Vagina (tissue), 2 donors: ENCODE measurements around the gene OR5B21. TPM values are rescaled to one million over a fixed set of nuclear protein-coding genes. Genes with fewer than 3 reads are reported as not detected.

ENCODE experiments used
- DNase-seq, 2 donors: peaks; one replicate each; pipeline ENCODE4 v3.0.0-alpha.2; 2017; ENCODE audit errors: extremely low spot score in 2 of 2
- H3K27ac ChIP-seq: fragments of 200-600 bp; sonication (generic); one replicate; pipeline ENCODE4 v1.5.1; 2019
- H3K27me3 ChIP-seq: fragments of 200-600 bp; sonication (generic); one replicate; pipeline ENCODE4 v1.5.1; 2019
- H3K36me3 ChIP-seq, 2 donors: fragments of 200-600 bp; sonication (generic); one replicate each; pipeline ENCODE4 v1.5.1; 2017 to 2019
- H3K4me1 ChIP-seq: fragments of 200-600 bp; sonication (generic); one replicate; pipeline ENCODE4 v1.5.1; 2019
- H3K4me3 ChIP-seq, 2 donors: fragments of 200-600 bp; sonication (generic); 1 replicate in 1 of 2; 2 replicates in 1 of 2; pipeline ENCODE4 v1.5.1; 2016 to 2019
- H3K9me3 ChIP-seq: fragments of 200-600 bp; sonication (generic); one replicate; pipeline ENCODE4 v1.5.1; 2019
- POLR2A ChIP-seq, 2 donors: fragments of 450-650 bp; IDR thresholded peaks; one replicate each; pipeline ENCODE4 v1.6.1; 2017; ENCODE audit warnings: antibody characterized with exemption in 2 of 2, mild to moderate bottlenecking in 2 of 2, moderate library complexity in 2 of 2
- POLR2AphosphoS5 ChIP-seq, 2 donors: sonication (generic); formaldehyde crosslinking; IDR thresholded peaks; one replicate each; pipeline ENCODE4 v1.9.0; 2017; ENCODE audit warnings: antibody characterized with exemption in 2 of 2, mild to moderate bottlenecking in 2 of 2, low read depth in 1 of 2; ENCODE audit not compliant: insufficient read depth in 1 of 2
- intact Hi-C: fragments of 100-400 bp; cut with DNase I; formaldehyde crosslinking; loops from one replicate; pipeline ENCODE4 v1.15.1; 2023
- total RNA-seq: library from RNA; depleted of rRNA; stranded (reverse); fragments of >200 nt; gene quantifications from one replicate; pipeline ENCODE4 v1.2.3, GENCODE V29; 2016
- TF ChIP-seq, protein P1 (sequence below), 3 experiments: fragments of 450-650 bp in 2 of 3; fragments of 200-600 bp in 1 of 3; sonication (generic) in 1 of 3; IDR thresholded peaks; one replicate each; pipeline ENCODE4 v1.5.1; 2017 to 2019; ENCODE audit warnings: antibody characterized with exemption in 3 of 3, mild to moderate bottlenecking in 2 of 3, moderate library complexity in 2 of 3

The OR5B21 gene
- total RNA-seq, 1 donor from 2014 or later: not detected

DNA sequence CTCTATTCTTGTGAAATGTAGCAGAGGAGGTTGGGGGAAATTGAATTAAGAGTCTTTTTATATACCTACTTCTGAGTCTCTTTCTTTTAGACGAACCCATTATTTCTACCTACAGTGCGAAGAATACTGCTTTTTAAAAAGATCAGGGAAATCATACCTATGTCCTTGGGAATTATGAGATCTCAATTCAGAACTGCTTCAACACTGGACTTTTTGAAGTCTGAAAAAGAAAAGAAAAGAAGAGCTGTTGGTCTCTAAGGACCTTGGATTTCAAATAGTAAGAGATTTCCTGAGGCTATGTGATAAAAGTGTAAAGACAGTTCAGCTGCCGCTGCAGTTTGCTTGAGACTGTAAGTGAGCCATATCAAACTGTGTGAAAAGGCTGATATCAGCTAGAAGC lies 3.7 kb upstream of the OR5B21 start:
- Histone ChIP-seq H3K27me3 (no peaks in the 10 kb centered on the region), H3K9me3 (no peaks in the 10 kb centered on the region), H3K36me3 (no peaks in the 10 kb centered on the region), H3K4me3 (no peak overlapping the region), H3K4me1 (no peaks in the 10 kb centered on the region), H3K27ac (no peak overlapping the region)
- intact Hi-C loops: no loop called here
- TF ChIP-seq POLR2A (IDR thresholded peaks at IDR 0.05): no peak
- TF ChIP-seq, protein P1, sequence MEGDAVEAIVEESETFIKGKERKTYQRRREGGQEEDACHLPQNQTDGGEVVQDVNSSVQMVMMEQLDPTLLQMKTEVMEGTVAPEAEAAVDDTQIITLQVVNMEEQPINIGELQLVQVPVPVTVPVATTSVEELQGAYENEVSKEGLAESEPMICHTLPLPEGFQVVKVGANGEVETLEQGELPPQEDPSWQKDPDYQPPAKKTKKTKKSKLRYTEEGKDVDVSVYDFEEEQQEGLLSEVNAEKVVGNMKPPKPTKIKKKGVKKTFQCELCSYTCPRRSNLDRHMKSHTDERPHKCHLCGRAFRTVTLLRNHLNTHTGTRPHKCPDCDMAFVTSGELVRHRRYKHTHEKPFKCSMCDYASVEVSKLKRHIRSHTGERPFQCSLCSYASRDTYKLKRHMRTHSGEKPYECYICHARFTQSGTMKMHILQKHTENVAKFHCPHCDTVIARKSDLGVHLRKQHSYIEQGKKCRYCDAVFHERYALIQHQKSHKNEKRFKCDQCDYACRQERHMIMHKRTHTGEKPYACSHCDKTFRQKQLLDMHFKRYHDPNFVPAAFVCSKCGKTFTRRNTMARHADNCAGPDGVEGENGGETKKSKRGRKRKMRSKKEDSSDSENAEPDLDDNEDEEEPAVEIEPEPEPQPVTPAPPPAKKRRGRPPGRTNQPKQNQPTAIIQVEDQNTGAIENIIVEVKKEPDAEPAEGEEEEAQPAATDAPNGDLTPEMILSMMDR (IDR thresholded peaks at IDR 0.05): no peak
- TF ChIP-seq POLR2AphosphoS5 (IDR thresholded peaks at IDR 0.05; ENCODE audit: insufficient read depth in 1 of 2, low read depth in 1 of 2): no peak
- no peak for DNase-seq

DNA sequence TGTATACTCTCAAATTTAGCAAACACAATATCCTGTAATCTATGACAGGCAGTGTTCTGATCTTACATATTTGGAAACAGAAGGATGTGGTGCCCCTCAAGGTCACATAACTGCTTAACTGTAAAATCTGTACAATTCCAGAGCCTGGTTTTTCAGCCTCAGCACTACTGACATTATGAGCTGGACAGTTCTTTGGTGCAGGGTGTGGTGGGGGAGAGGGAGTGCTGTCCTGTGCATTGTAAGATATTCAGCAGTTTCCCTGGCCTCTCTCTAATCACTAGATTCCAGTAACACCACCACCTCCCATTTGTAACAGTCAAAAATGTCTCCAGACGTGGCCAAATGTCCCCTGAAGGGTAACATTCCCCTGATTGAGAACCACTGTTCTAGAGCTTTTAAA lies 1.8 kb upstream of the OR5B21 start:
- Histone ChIP-seq H3K27ac (no peak overlapping the region), H3K9me3 (no peaks in the 10 kb centered on the region), H3K27me3 (no peaks in the 10 kb centered on the region), H3K4me1 (no peaks in the 10 kb centered on the region), H3K4me3 (no peak overlapping the region), H3K36me3 (no peaks in the 10 kb centered on the region)
- TF ChIP-seq, protein P1 (IDR thresholded peaks at IDR 0.05): no peak
- no peak for TF ChIP-seq POLR2A (IDR thresholded peaks at IDR 0.05)
- no peak for TF ChIP-seq POLR2AphosphoS5 (IDR thresholded peaks at IDR 0.05; ENCODE audit: insufficient read depth in 1 of 2, low read depth in 1 of 2)
- intact Hi-C loops: no loop called here
- DNase-seq: no peak

DNA sequence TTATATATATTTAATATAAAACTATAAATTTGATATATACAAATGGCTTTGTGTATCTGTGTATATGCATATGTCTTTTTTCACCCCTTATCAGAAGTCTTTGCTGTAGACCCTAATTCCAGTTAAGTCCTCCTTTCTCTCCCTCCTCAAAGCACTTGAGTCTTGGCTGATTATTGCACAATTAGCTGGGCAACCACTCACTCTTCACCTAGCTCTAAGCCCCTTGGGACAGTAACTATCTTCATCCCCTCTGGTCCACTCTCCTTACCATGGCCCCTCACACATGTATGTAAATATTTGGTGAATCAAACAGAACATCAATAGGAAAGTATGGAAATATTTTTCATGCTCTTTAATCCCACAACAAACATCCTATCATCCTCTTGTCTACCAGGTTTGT lies 909 bp upstream of the OR5B21 start:
- Histone ChIP-seq H3K4me3 (no peak overlapping the region), H3K36me3 (no peaks in the 10 kb centered on the region), H3K27ac (no peak overlapping the region), H3K4me1 (no peaks in the 10 kb centered on the region), H3K27me3 (no peaks in the 10 kb centered on the region), H3K9me3 (no peaks in the 10 kb centered on the region)
- no peak for TF ChIP-seq POLR2A (IDR thresholded peaks at IDR 0.05)
- TF ChIP-seq POLR2AphosphoS5 (IDR thresholded peaks at IDR 0.05; ENCODE audit: insufficient read depth in 1 of 2, low read depth in 1 of 2): no peak
- TF ChIP-seq, protein P1 (IDR thresholded peaks at IDR 0.05): no peak
- intact Hi-C loops: no loop called here
- DNase-seq: no peak

DNA sequence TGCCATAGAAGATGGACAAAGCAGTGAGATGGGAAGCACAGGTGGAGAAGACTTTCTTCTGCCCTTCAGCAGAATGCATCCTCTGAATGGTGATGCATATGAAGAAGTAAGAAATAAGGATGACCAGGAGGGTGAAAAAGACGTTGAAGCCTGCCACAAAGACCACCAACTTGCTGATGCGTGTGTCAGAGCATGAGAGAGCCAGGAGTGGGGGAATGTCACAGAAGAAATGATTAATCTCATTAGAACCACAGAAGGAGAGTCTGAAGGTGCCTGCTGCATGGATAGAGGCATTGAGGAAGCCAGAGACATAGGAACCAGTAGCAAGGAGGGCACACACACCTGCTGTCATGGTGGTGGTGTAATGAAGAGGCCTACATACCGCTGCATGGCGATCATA lies 550 bp downstream of the OR5B21 start:
- Histone ChIP-seq H3K4me3 (no peak overlapping the region), H3K36me3 (no peaks in the 10 kb centered on the region), H3K9me3 (no peaks in the 10 kb centered on the region), H3K27me3 (no peaks in the 10 kb centered on the region), H3K27ac (no peak overlapping the region), H3K4me1 (no peaks in the 10 kb centered on the region)
- intact Hi-C loops: no loop called here
- no peak for DNase-seq
- no peak for TF ChIP-seq POLR2AphosphoS5 (IDR thresholded peaks at IDR 0.05; ENCODE audit: insufficient read depth in 1 of 2, low read depth in 1 of 2)
- TF ChIP-seq, protein P1 (IDR thresholded peaks at IDR 0.05): no peak
- no peak for TF ChIP-seq POLR2A (IDR thresholded peaks at IDR 0.05)

DNA sequence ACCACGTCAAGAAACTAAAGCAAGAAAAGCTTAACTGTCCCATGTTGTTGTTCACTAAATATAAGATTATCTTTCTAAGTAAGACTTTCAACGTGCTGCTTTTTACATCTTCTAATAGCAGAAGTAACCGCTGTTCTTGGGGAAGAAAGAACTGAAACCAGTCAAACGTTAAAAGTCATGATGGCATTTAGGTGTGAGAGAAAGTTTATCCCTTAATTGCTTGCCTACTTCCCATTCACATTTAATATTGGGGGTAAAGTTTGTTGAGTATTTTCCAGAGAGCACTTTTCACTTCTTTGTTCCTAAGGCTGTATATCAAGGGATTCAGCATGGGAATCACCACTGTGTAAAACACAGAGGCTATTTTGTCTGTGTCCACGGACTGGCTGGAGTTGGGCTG lies 970 bp downstream of the OR5B21 start:
- H3K4me3 ChIP-seq: no peak overlapping the region
- no peaks in the 10 kb centered on the region for H3K36me3 ChIP-seq
- H3K27me3 ChIP-seq: no peaks in the 10 kb centered on the region
- H3K27ac ChIP-seq: no peak overlapping the region
- no peaks in the 10 kb centered on the region for H3K9me3 ChIP-seq
- intact Hi-C loops: no loop called here
- no peak for DNase-seq
- TF ChIP-seq POLR2A (IDR thresholded peaks at IDR 0.05) (no peak), POLR2AphosphoS5 (IDR thresholded peaks at IDR 0.05; ENCODE audit: insufficient read depth in 1 of 2, low read depth in 1 of 2) (no peak)
- TF ChIP-seq, protein P1 (IDR thresholded peaks at IDR 0.05): no peak
- H3K4me1 ChIP-seq: no peaks in the 10 kb centered on the region
